Astrocyte (in vitro differentiated cells and primary cell): ENCODE results near the gene SH3BP2. TPM values are rescaled to one million over a fixed set of nuclear protein-coding genes. Genes with fewer than 3 reads are reported as not detected.

ENCODE experiments used
- DNase-seq: peaks from one replicate; pipeline ENCODE4 v3.0.0-alpha.2; 2010; ENCODE audit warnings: low read depth
- FAIRE-seq: peaks from 2 replicates; lab custom pipeline; 2011; peaks lifted over from hg19 to GRCh38; lab: Jason Lieb, UNC
- H2AFZ ChIP-seq: 2 replicates; pipeline ENCODE4 v1.6.0; 2012; ENCODE audit warnings: low read depth, low read length, inconsistent platforms
- H3K27ac ChIP-seq: 2 replicates; pipeline ENCODE4 v1.5.1; 2011; ENCODE audit warnings: low read depth, low read length, inconsistent platforms
- H3K27me3 ChIP-seq: 2 replicates; pipeline ENCODE4 v1.6.0; 2011; ENCODE audit warnings: low read length, inconsistent platforms; ENCODE audit not compliant: insufficient read depth
- H3K36me3 ChIP-seq: 2 replicates; pipeline ENCODE4 v1.5.1; 2011; ENCODE audit warnings: low read length, inconsistent platforms; ENCODE audit not compliant: insufficient read depth
- H3K4me1 ChIP-seq: 2 replicates; pipeline ENCODE4 v1.5.1; 2011; ENCODE audit warnings: low read length, inconsistent platforms; ENCODE audit not compliant: insufficient read depth
- H3K4me2 ChIP-seq: 2 replicates; pipeline ENCODE4 v1.6.0; 2012; ENCODE audit warnings: low read length, inconsistent platforms
- H3K4me3 ChIP-seq: 2 replicates; pipeline ENCODE4 v1.5.1; 2011; ENCODE audit warnings: low read depth, mild to moderate bottlenecking, low read length, inconsistent platforms; ENCODE audit not compliant: insufficient read depth
- H3K79me2 ChIP-seq: 2 replicates; pipeline ENCODE4 v1.6.0; 2012; ENCODE audit warnings: mild to moderate bottlenecking, low read length, inconsistent platforms; ENCODE audit not compliant: insufficient read depth
- H3K9ac ChIP-seq: 2 replicates; pipeline ENCODE4 v1.6.0; 2012; ENCODE audit warnings: mild to moderate bottlenecking, low read length, inconsistent platforms
- H3K9me3 ChIP-seq: 2 replicates; pipeline ENCODE4 v1.5.1; 2012; ENCODE audit warnings: low read depth, mild to moderate bottlenecking, low read length, inconsistent platforms; ENCODE audit not compliant: insufficient read depth
- H4K20me1 ChIP-seq: 2 replicates; pipeline ENCODE4 v1.6.0; 2012; ENCODE audit warnings: low read length, inconsistent platforms; ENCODE audit not compliant: insufficient read depth
- H3K27ac Mint-ChIP-seq: one replicate; pipeline ENCODE4 v1.8.0; 2021; ENCODE audit warnings: mild to moderate bottlenecking, mixed read lengths; ENCODE audit not compliant: unreplicated experiment
- H3K27me3 Mint-ChIP-seq: one replicate; pipeline ENCODE4 v1.8.0; 2021; ENCODE audit warnings: low read depth, mixed read lengths; ENCODE audit not compliant: unreplicated experiment
- H3K36me3 Mint-ChIP-seq: one replicate; pipeline ENCODE4 v1.8.0; 2021; ENCODE audit warnings: low read depth, mixed read lengths; ENCODE audit not compliant: unreplicated experiment
- H3K4me1 Mint-ChIP-seq: one replicate; pipeline ENCODE4 v1.8.0; 2021; ENCODE audit warnings: low read depth, mixed read lengths; ENCODE audit not compliant: unreplicated experiment
- H3K4me3 Mint-ChIP-seq: one replicate; pipeline ENCODE4 v1.8.0; 2021; ENCODE audit warnings: mild to moderate bottlenecking, moderate library complexity, mixed read lengths; ENCODE audit not compliant: unreplicated experiment
- H3K9me3 Mint-ChIP-seq: one replicate; pipeline ENCODE4 v1.8.0; 2021; ENCODE audit warnings: mild to moderate bottlenecking, mixed read lengths; ENCODE audit not compliant: unreplicated experiment
- CTCF ChIP-seq: IDR thresholded peaks from 2 replicates; pipeline ENCODE4 v1.5.1; 2011; ENCODE audit warnings: low read depth, mild to moderate bottlenecking, inconsistent platforms, low read length, moderate library complexity; ENCODE audit not compliant: insufficient read depth
- EZH2 ChIP-seq: IDR thresholded peaks from 2 replicates; pipeline ENCODE4 v1.6.1; 2012; ENCODE audit warnings: mild to moderate bottlenecking, low read length, inconsistent platforms; ENCODE audit not compliant: insufficient read depth
- total RNA-seq: library from RNA; stranded (reverse); gene quantifications from 2 replicates; pipeline ENCODE4 v1.2.1, GENCODE V29; 2021

SH3BP2 gene
- total RNA-seq, 1 donor from 2014 or later = 33.7 TPM

GRCh38 chr4:2789793-2790582 is 2.9 kb upstream of the SH3BP2 start:
- Mint-ChIP-seq H3K27ac (no peak overlapping the region), H3K36me3 (peaks cover 5% of the 10 kb centered on the region), H3K9me3 (no peaks in the 10 kb centered on the region), H3K27me3 (peaks cover 4% of the 10 kb centered on the region), H3K4me1 (peaks cover 5% of the 10 kb centered on the region), H3K4me3 (no peak overlapping the region)
- FAIRE-seq = no peak
- Histone ChIP-seq H3K27ac (no peak overlapping the region), H3K79me2 (peaks cover 14% of the 10 kb centered on the region), H2AFZ (no peak overlapping the region), H3K4me2 (no peak overlapping the region), H3K4me1 (peaks cover 14% of the 10 kb centered on the region), H3K4me3 (no peak overlapping the region), H3K9ac (no peak overlapping the region), H3K9me3 (no peaks in the 10 kb centered on the region), H4K20me1 (no peaks in the 10 kb centered on the region), H3K36me3 (no peaks in the 10 kb centered on the region), H3K27me3 (no peaks in the 10 kb centered on the region)
- no peak for DNase-seq
- TF ChIP-seq CTCF = no peak
- no peak for TF ChIP-seq EZH2

GRCh38 chr4:2790583-2791517 is 2.0 kb upstream of the SH3BP2 start:
- Histone ChIP-seq H3K9ac (no peak overlapping the region), H3K9me3 (no peaks in the 10 kb centered on the region), H3K79me2 (peaks cover 21% of the 10 kb centered on the region), H3K27ac (no peak overlapping the region), H3K4me2 (no peak overlapping the region), H3K36me3 (no peaks in the 10 kb centered on the region), H4K20me1 (no peaks in the 10 kb centered on the region), H2AFZ (no peak overlapping the region), H3K4me3 (no peak overlapping the region), H3K4me1 (peaks cover 17% of the 10 kb centered on the region), H3K27me3 (no peaks in the 10 kb centered on the region)
- Mint-ChIP-seq H3K9me3 (no peaks in the 10 kb centered on the region), H3K4me1 (peaks cover 5% of the 10 kb centered on the region), H3K27ac (no peak overlapping the region), H3K4me3 (no peak overlapping the region), H3K36me3 (peaks cover 3% of the 10 kb centered on the region), H3K27me3 (peaks cover 4% of the 10 kb centered on the region)
- TF ChIP-seq EZH2 (no peak), CTCF (no peak)
- FAIRE-seq (no peak), DNase-seq (no peak)
